Measurements from ENCODE around the gene RPH3AL.

GRCh38 chr17:388087-388486 lies 35.5 kb upstream of the RPH3AL start:
- TF ChIP-seq, protein P1, sequence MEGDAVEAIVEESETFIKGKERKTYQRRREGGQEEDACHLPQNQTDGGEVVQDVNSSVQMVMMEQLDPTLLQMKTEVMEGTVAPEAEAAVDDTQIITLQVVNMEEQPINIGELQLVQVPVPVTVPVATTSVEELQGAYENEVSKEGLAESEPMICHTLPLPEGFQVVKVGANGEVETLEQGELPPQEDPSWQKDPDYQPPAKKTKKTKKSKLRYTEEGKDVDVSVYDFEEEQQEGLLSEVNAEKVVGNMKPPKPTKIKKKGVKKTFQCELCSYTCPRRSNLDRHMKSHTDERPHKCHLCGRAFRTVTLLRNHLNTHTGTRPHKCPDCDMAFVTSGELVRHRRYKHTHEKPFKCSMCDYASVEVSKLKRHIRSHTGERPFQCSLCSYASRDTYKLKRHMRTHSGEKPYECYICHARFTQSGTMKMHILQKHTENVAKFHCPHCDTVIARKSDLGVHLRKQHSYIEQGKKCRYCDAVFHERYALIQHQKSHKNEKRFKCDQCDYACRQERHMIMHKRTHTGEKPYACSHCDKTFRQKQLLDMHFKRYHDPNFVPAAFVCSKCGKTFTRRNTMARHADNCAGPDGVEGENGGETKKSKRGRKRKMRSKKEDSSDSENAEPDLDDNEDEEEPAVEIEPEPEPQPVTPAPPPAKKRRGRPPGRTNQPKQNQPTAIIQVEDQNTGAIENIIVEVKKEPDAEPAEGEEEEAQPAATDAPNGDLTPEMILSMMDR (IDR thresholded peaks at IDR 0.05 in 2 of 3, conservative IDR thresholded peaks at IDR 0.05 in 1 of 3; ENCODE audit: control insufficient read depth in 2 of 3, extremely low read depth in 1 of 3, insufficient read depth in 1 of 3, low read depth in 3 of 3, low read length in 3 of 3): no peak
- TF ChIP-seq MYC (IDR thresholded peaks at IDR 0.05; ENCODE audit: insufficient read depth, insufficient read length, insufficient replicate concordance, low read length, severe bottlenecking) (no peak), USF2 (IDR thresholded peaks at IDR 0.05; ENCODE audit: borderline replicate concordance, low read depth, low read length) (no peak), HCFC1 (IDR thresholded peaks at IDR 0.05; ENCODE audit: low read length) (no peak), EP300 (IDR thresholded peaks at IDR 0.05; ENCODE audit: borderline replicate concordance in 1 of 2, control insufficient read depth in 1 of 2, low read depth in 2 of 2, low read length in 2 of 2) (no peak), RAD51 (IDR thresholded peaks at IDR 0.05) (no peak), EZH2 (IDR thresholded peaks at IDR 0.05; ENCODE audit: borderline replicate concordance, control insufficient read depth, low read depth, low read length) (no peak), MLLT1 (IDR thresholded peaks at IDR 0.05) (no peak), DPF2 (IDR thresholded peaks at IDR 0.05) (no peak), IKZF1 (conservative IDR thresholded peaks at IDR 0.05) (no peak), YY1 (IDR thresholded peaks at IDR 0.05; ENCODE audit: low read depth, low read length) (no peak)
- TF ChIP-seq, protein P2, sequence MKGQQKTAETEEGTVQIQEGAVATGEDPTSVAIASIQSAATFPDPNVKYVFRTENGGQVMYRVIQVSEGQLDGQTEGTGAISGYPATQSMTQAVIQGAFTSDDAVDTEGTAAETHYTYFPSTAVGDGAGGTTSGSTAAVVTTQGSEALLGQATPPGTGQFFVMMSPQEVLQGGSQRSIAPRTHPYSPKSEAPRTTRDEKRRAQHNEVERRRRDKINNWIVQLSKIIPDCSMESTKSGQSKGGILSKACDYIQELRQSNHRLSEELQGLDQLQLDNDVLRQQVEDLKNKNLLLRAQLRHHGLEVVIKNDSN (IDR thresholded peaks at IDR 0.05; ENCODE audit: borderline replicate concordance, extremely low read length, insufficient read depth, low read depth, low read length): no peak
